ENCODE measurements around the gene GAB2. TPM values are rescaled to one million over a fixed set of nuclear protein-coding genes. Genes with fewer than 3 reads are reported as not detected.

GAB2 gene
- total and polyA plus RNA-seq, 2 of the 4 experiments (the other 2 are of a cell fraction): 3.3 to 5.9 TPM

GRCh38 chr11:78373689-78374088 is 43.9 kb downstream of the GAB2 start:
- Histone ChIP-seq H3K23ac (ENCODE audit: low read depth, low read length) (no peak overlapping the region), H4K5ac (ENCODE audit: low read depth, low read length) (no peak overlapping the region), H2AK5ac (ENCODE audit: low read depth, low read length) (no peak overlapping the region), H3K27ac (ENCODE audit: insufficient read depth, low read length) (no peak overlapping the region), H3K27me3 (ENCODE audit: control insufficient read depth, insufficient read depth, low read length) (no peaks in the 10 kb centered on the region), H2BK5ac (ENCODE audit: low read depth, low read length, poor library complexity, severe bottlenecking) (no peak overlapping the region), H2BK120ac (ENCODE audit: low read depth, low read length) (no peak overlapping the region), H3K4me3 (ENCODE audit: insufficient read depth, low read depth, low read length) (no peak overlapping the region), H3K9me3 (ENCODE audit: control insufficient read depth, insufficient read depth, low read length) (peaks cover 8% of the 10 kb centered on the region; the same call in 1 of the 2 replicates), H2BK15ac (ENCODE audit: low read depth, low read length) (no peak overlapping the region), H3K4me2 (ENCODE audit: low read depth, low read length) (no peak overlapping the region), H3K79me1 (ENCODE audit: low read depth in 1 of 2, low read length in 2 of 2) (peaks cover 18 to 28% of the 10 kb centered on the region in 2 experiments), H3K56ac (ENCODE audit: extremely low read depth, insufficient read depth, low read length) (no peak overlapping the region), H4K91ac (ENCODE audit: insufficient read depth, low read depth, low read length) (no peak overlapping the region), H3K9me1 (ENCODE audit: insufficient read depth, low read length) (peaks cover 7% of the 10 kb centered on the region), H3K14ac (replicated peaks; ENCODE audit: low read depth, low read length) (no peak overlapping the region), H2AK9ac (replicated peaks; ENCODE audit: low read depth, low read length, poor library complexity) (no peak overlapping the region), H3K4me1 (ENCODE audit: control insufficient read depth, insufficient read depth, low read length) (peaks cover 5% of the 10 kb centered on the region), H3K9ac (ENCODE audit: low read depth, low read length) (no peak overlapping the region), H4K8ac (ENCODE audit: low read depth in 2 of 2, low read length in 2 of 2) (no peak overlapping the region), H2BK20ac (ENCODE audit: low read depth, low read length) (no peak overlapping the region), H2AFZ (replicated peaks; ENCODE audit: low read length, poor library complexity) (no peak overlapping the region), H3K18ac (ENCODE audit: low read depth, low read length) (no peak overlapping the region), H4K20me1 (ENCODE audit: insufficient read depth, low read length) (peaks cover 11% of the 10 kb centered on the region; the same call in 1 of the 2 replicates), H3K4ac (ENCODE audit: low read depth, low read length) (no peak overlapping the region), H3K36me3 (ENCODE audit: control insufficient read depth, insufficient read depth, low read length) (0 out of 2 replicates have a peak, but pooled peaks cover 1% of the 10 kb centered on the region)
- dilution Hi-C loops (cut with HindIII; ENCODE audit: low sequenced_read_pairs, unreplicated experiment): no loop called here
- POLR2A ChIA-PET (ENCODE audit: unreplicated experiment): no interaction called here
- no CpG with 5 or more reads among the region's 1 CpG for WGBS, 2 experiments (ENCODE audit: extremely low coverage in 2 of 2, insufficient read length in 1 of 2)
- ATAC-seq (ENCODE audit: low read depth): no peak
- DNase-seq: no peak
- in situ Hi-C loops (cut with MboI; ENCODE audit: low sequenced_read_pairs): no loop called here
- CTCF ChIA-PET: no interaction called here
- BruUV-seq (replicated peaks): no TSS peak
- TF ChIP-seq ELK1 (IDR thresholded peaks at IDR 0.05; ENCODE audit: borderline replicate concordance, low read depth, low read length) (no peak), FOS (IDR thresholded peaks at IDR 0.05; ENCODE audit: low read depth, low read length) (no peak), SMC3 (IDR thresholded peaks at IDR 0.05; ENCODE audit: low read depth, low read length) (no peak), BHLHE40 (IDR thresholded peaks at IDR 0.05; ENCODE audit: low read depth, low read length) (no peak), RCOR1 (IDR thresholded peaks at IDR 0.05; ENCODE audit: insufficient replicate concordance, low read length) (no peak), MAZ (IDR thresholded peaks at IDR 0.05; ENCODE audit: borderline replicate concordance, low read depth, low read length) (no peak), MAFK (IDR thresholded peaks at IDR 0.05; ENCODE audit: low read depth, low read length) (no peak), RFX5 (IDR thresholded peaks at IDR 0.05; ENCODE audit: low read depth, low read length) (no peak), CTCF (conservative IDR thresholded peaks at IDR 0.05; ENCODE audit: low read depth, low read length) (no peak), NFE2L2 (IDR thresholded peaks at IDR 0.05; ENCODE audit: low read depth, low read length) (no peak), RAD21 (IDR thresholded peaks at IDR 0.05; ENCODE audit: low read length) (no peak)
- intact Hi-C loops (cut with micrococcal nuclease): no loop called here

Measured in IMR-90 (cell line).